GM18868 (cell line): ENCODE data around the gene BTNL2.

ENCODE experiments used
- ATAC-seq: cut with Tn5 transposase; IDR thresholded peaks from one replicate; pipeline ENCODE4 v1.9.1; 2021; ENCODE audit warnings: mild to moderate bottlenecking, moderate library complexity; ENCODE audit not compliant: unreplicated experiment

Gene BTNL2

GRCh38 chr6:32415521-32416019 is 8.6 kb upstream of the BTNL2 start:
- ATAC-seq: no peak

- ATAC-seq: no peak
These were observed 6.6 kb upstream of the BTNL2 start for GRCh38 chr6:32413427-32414047.

- no peak for ATAC-seq
These were observed 4.8 kb upstream of the BTNL2 start for GRCh38 chr6:32411566-32412327.

- ATAC-seq: no peak
These were observed 3.9 kb upstream of the BTNL2 start for GRCh38 chr6:32410906-32411305.

- ATAC-seq: no peak
These were observed 784 bp downstream of the BTNL2 start for GRCh38 chr6:32406197-32406596.

GRCh38 chr6:32405656-32406055 is 1.3 kb downstream of the BTNL2 start:
- no peak for ATAC-seq

GRCh38 chr6:32402812-32403211 is 4.2 kb downstream of the BTNL2 start:
- no peak for ATAC-seq

- no peak for ATAC-seq
These were observed 5.6 kb downstream of the BTNL2 start for GRCh38 chr6:32401284-32401963.

- ATAC-seq: peak; percentile 56
These were observed 9.6 kb downstream of the BTNL2 start for GRCh38 chr6:32397252-32397920.

GRCh38 chr6:32396028-32396427 is 11.0 kb downstream of the BTNL2 start:
- ATAC-seq: no peak

GRCh38 chr6:32393665-32394420 is 13.1 kb downstream of the BTNL2 start:
- ATAC-seq: no peak

GRCh38 chr6:32391505-32391904 is 15.5 kb downstream of the BTNL2 start:
- ATAC-seq: no peak

- no peak for ATAC-seq
These were observed 19.2 kb downstream of the BTNL2 start for GRCh38 chr6:32387589-32388340.

GRCh38 chr6:32386040-32386439 is 20.9 kb downstream of the BTNL2 start:
- ATAC-seq: no peak

- ATAC-seq: no peak
These were observed 24.1 kb downstream of the BTNL2 start for GRCh38 chr6:32382757-32383420.

- no peak for ATAC-seq
These were observed 27.4 kb downstream of the BTNL2 start for GRCh38 chr6:32379545-32379944.

- ATAC-seq: no peak
These were observed 31.0 kb downstream of the BTNL2 start for GRCh38 chr6:32375739-32376529.

GRCh38 chr6:32371803-32372202 is 35.2 kb downstream of the BTNL2 start, which contains the start of gene TSBP1:
TSS of gene TSBP1 (minus strand) at chr6:32371903. CDS start at chr6:32371706, 197 bp downstream.
- no peak for ATAC-seq
